ENCODE results near the gene CELF2.

- no peak for TF ChIP-seq CTCF (conservative IDR thresholded peaks at IDR 0.05; ENCODE audit: low read depth, low read length)
- TF ChIP-seq NFE2L2 (IDR thresholded peaks at IDR 0.05; ENCODE audit: low read depth, low read length) = no peak
- TF ChIP-seq, protein P1, sequence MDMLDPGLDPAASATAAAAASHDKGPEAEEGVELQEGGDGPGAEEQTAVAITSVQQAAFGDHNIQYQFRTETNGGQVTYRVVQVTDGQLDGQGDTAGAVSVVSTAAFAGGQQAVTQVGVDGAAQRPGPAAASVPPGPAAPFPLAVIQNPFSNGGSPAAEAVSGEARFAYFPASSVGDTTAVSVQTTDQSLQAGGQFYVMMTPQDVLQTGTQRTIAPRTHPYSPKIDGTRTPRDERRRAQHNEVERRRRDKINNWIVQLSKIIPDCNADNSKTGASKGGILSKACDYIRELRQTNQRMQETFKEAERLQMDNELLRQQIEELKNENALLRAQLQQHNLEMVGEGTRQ (IDR thresholded peaks at IDR 0.05; ENCODE audit: low read depth, low read length) = no peak
- TF ChIP-seq MXI1 (IDR thresholded peaks at IDR 0.05; ENCODE audit: borderline replicate concordance, low read depth, low read length) = no peak
- TF ChIP-seq MAZ (IDR thresholded peaks at IDR 0.05; ENCODE audit: borderline replicate concordance, low read depth, low read length) = no peak
Observed at GRCh38 chr10:11003679-11004078, 14.0 kb upstream of the CELF2 start.
